Calu3 (cell line): ENCODE data around the gene ZDHHC11. TPM values are rescaled to one million over a fixed set of nuclear protein-coding genes. Genes with fewer than 3 reads are reported as not detected.

Source experiments
- BruUV-seq: library from RNA; stranded (reverse); fragments of 400-500 nt; replicated peaks from 2 replicates; lab custom pipeline; 2021; lab: Mats Ljungman, UMichigan
- CTCF ChIA-PET: fragments of 300-600 bp; sonication (Branson Sonifier 250); formaldehyde crosslinking; loops from one replicate; lab custom pipeline; 2022; ENCODE audit warnings: antibody characterized with exemption; lab: Charles Lee
- DNase-seq: peaks from one replicate; pipeline ENCODE4 v3.0.0; 2022
- H3K27ac Mint-ChIP-seq: one replicate; pipeline ENCODE4 v1.8.0; 2022; ENCODE audit warnings: mixed read lengths; ENCODE audit not compliant: unreplicated experiment
- H3K27me3 Mint-ChIP-seq: one replicate; pipeline ENCODE4 v1.8.0; 2022; ENCODE audit warnings: mixed read lengths; ENCODE audit not compliant: unreplicated experiment
- H3K36me3 Mint-ChIP-seq: one replicate; pipeline ENCODE4 v1.8.0; 2022; ENCODE audit warnings: mild to moderate bottlenecking, moderate library complexity, mixed read lengths; ENCODE audit not compliant: insufficient read depth, unreplicated experiment
- H3K4me1 Mint-ChIP-seq: one replicate; pipeline ENCODE4 v1.8.0; 2022; ENCODE audit warnings: mild to moderate bottlenecking, low read depth, mixed read lengths; ENCODE audit not compliant: unreplicated experiment
- H3K4me3 Mint-ChIP-seq: one replicate; pipeline ENCODE4 v1.8.0; 2022; ENCODE audit warnings: mild to moderate bottlenecking, low read depth, moderate library complexity, mixed read lengths; ENCODE audit not compliant: unreplicated experiment
- H3K9me3 Mint-ChIP-seq: one replicate; pipeline ENCODE4 v1.8.0; 2022; ENCODE audit warnings: low read depth, mixed read lengths; ENCODE audit not compliant: unreplicated experiment
- intact Hi-C: fragments of 100-400 bp; cut with micrococcal nuclease; formaldehyde crosslinking; loops from one replicate; pipeline ENCODE4 v1.10.0; 2022; ENCODE audit not compliant: unreplicated experiment
- total RNA-seq: library from RNA; stranded (reverse); gene quantifications from 2 replicates; pipeline ENCODE4 v1.2.3, GENCODE V29; 2022
- TF ChIP-seq, protein P1 (sequence below): fragments of 200-600 bp; IDR thresholded peaks from one replicate; pipeline ENCODE4 v1.8.0; 2022; ENCODE audit warnings: antibody characterized with exemption; ENCODE audit not compliant: unreplicated experiment

Gene ZDHHC11
- total RNA-seq, 1 experiment from 2014 or later: 60.8 TPM

DNA sequence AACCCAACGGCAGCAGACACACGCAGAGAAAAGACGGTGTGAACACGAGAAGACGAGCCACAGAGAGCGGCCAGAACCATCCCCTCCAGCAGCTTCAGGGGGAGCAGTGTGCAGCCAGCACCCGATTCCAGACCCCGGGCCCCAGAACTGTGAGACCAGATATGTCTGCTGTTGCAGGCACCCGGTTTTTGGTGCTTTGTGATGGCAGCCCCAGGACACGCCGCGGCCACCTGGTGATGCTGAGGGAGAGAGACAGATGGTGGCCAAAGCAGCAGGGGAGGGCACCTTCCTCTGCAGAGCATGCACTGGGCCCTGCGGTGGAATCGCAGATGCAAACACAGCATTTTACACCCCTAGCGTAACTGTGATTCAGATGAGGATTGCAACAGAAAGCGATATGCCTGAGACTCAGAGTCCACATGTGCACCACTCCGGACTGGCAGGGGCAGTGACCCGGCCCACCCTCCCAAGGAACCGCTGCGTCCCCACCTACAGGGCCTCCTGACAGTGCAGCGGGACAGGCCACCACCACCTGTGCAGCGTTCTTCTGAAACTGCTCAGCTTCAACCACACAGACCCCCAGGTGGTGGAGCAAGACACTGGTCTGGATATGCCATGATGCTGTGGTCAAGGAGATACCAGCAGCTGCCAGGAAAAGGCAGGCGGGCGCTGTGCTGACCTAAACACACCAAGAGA, 90.3 kb downstream of the ZDHHC11 start:
- no peak for DNase-seq
- TF ChIP-seq, protein P1, sequence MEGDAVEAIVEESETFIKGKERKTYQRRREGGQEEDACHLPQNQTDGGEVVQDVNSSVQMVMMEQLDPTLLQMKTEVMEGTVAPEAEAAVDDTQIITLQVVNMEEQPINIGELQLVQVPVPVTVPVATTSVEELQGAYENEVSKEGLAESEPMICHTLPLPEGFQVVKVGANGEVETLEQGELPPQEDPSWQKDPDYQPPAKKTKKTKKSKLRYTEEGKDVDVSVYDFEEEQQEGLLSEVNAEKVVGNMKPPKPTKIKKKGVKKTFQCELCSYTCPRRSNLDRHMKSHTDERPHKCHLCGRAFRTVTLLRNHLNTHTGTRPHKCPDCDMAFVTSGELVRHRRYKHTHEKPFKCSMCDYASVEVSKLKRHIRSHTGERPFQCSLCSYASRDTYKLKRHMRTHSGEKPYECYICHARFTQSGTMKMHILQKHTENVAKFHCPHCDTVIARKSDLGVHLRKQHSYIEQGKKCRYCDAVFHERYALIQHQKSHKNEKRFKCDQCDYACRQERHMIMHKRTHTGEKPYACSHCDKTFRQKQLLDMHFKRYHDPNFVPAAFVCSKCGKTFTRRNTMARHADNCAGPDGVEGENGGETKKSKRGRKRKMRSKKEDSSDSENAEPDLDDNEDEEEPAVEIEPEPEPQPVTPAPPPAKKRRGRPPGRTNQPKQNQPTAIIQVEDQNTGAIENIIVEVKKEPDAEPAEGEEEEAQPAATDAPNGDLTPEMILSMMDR: no peak
- intact Hi-C loops: no loop called here
- Mint-ChIP-seq H3K9me3 (no peaks in the 10 kb centered on the region), H3K4me3 (no peak overlapping the region), H3K36me3 (peaks cover 18% of the 10 kb centered on the region), H3K4me1 (peaks cover 20% of the 10 kb centered on the region), H3K27me3 (peaks cover 46% of the 10 kb centered on the region), H3K27ac (no peak overlapping the region)
- CTCF ChIA-PET: no interaction called here
- no TSS peak for BruUV-seq

DNA sequence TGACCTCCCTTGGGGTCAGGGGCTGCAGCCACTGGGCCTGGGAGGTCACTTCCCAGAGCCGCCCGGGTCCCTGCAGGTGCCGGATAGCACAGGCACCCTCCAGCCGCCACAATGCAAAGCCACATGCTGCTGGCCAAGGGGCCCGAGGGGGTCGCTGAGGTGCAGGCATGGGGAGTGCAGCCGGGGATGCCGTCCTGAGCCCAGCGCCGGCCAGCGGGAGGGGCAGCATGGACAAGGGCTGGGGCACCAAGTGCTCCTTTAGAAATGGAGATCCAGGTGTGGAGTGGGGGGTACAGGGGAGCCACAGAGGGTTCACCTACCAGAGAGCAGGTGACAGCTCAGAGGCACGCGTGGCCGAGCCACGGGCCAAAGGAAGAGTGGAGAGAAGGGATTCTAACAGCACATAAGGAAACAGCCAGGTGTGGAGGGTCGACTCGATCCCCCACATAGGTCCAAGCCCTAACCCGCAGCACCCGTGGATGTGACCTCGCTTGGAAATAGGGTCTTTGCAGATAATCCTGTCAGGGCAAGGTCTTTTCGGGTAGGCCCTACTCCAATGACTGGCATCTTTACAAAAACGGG, 90.9 kb downstream of the ZDHHC11 start:
- CTCF ChIA-PET: no interaction called here
- TF ChIP-seq, protein P1: no peak
- intact Hi-C loops: no loop called here
- Mint-ChIP-seq H3K27ac (no peak overlapping the region), H3K27me3 (peaks cover 46% of the 10 kb centered on the region), H3K4me3 (no peak overlapping the region), H3K9me3 (no peaks in the 10 kb centered on the region), H3K4me1 (peaks cover 20% of the 10 kb centered on the region), H3K36me3 (peaks cover 18% of the 10 kb centered on the region)
- BruUV-seq: no TSS peak
- no peak for DNase-seq

DNA sequence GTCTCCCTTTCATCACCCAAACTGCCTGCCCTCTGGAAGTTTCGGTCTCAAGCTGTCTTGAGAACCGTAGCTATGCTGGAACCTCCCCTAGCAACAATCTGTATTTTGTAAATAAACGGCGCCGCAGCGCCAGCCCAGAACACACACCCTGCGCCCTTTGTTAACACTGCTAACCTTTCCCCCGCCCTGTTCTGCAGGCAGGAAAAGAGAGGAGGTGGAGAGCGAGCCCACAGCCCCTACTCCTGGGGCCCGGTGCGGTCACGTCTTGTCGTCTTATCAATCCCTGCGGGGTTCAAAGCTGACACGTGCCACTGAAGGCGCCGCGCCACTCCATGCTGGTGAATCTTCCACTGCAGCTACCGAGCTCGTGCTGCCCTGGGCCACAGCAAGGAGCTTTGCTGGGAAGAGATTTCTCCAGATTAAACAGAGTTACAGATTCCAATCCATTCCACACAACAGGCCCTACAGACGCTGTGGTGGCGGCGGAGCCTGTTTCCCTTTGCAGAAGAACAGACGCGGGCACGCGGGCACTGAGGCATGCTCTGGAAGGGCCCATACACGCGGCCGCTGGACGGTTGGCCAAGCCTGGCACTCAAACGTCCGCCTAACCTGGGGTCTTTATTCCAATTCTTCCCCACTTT, 91.6 kb downstream of the ZDHHC11 start:
- Mint-ChIP-seq H3K4me3 (peak overlapping the region; percentile 52), H3K9me3 (no peaks in the 10 kb centered on the region), H3K27ac (peak overlapping the region; percentile 79), H3K36me3 (peaks cover 18% of the 10 kb centered on the region), H3K27me3 (peaks cover 52% of the 10 kb centered on the region), H3K4me1 (peaks cover 20% of the 10 kb centered on the region)
- CTCF ChIA-PET: interaction anchor here (0.6 kb wide), 1 partner anchor 136 kb away, joined by 3 read pairs; no protein-coding TSS in a partner anchor
- TF ChIP-seq, protein P1: no peak
- BruUV-seq: no TSS peak
- peak; percentile 74 for DNase-seq
- intact Hi-C loops: no loop called here

DNA sequence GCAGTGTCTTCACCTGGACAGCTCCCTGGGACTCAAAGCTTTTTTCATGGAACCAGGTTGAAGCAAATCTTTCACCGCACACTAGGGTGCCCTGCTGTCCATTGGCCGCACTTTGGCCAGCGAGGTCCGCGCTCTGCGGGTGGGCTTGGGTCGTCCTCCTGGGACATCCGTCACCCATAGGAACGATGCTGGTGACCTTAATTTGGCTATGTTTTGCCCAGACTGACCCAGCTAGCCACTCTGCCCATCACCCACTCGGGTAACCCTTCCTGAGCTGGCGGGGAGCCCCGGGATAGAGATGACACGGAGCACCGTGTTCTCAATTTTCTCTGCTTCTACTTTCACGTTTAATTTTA, 92.1 kb downstream of the ZDHHC11 start:
- H3K27me3 Mint-ChIP-seq: peaks cover 58% of the 10 kb centered on the region
- H3K36me3 Mint-ChIP-seq: peaks cover 18% of the 10 kb centered on the region
- no peak for DNase-seq
- H3K4me3 Mint-ChIP-seq: peak overlapping the region; percentile 52
- peak overlapping the region; percentile 79 for H3K27ac Mint-ChIP-seq
- TF ChIP-seq, protein P1: no peak
- CTCF ChIA-PET: interaction anchor here (0.6 kb wide), 1 partner anchor 135 kb away, joined by 3 read pairs; no protein-coding TSS in a partner anchor
- no TSS peak for BruUV-seq
- peaks cover 20% of the 10 kb centered on the region for H3K4me1 Mint-ChIP-seq
- H3K9me3 Mint-ChIP-seq: no peaks in the 10 kb centered on the region
- intact Hi-C loops: no loop called here
